GF-D8 (cell line): ENCODE results near the gene SCYL2.
"Not testable (repeated sequence)": the region's sequence is repeated elsewhere in the genome, so short reads cannot be mapped to it uniquely, and the experiment has no call there.

Source experiments
- DNase-seq: peaks from one replicate; lab custom pipeline; 2025; lab: John Stamatoyannopoulos, UW

SCYL2 gene

GRCh38 chr12:100265732-100266584, 1.0 kb upstream of the SCYL2 start:
- no peak for DNase-seq

GRCh38 chr12:100266585-100266834, 467 bp upstream of the SCYL2 start:
- DNase-seq, result no peak

GRCh38 chr12:100267603-100268281, 765 bp downstream of the SCYL2 start:
- no peak for DNase-seq

GRCh38 chr12:100268835-100269564, 2.0 kb downstream of the SCYL2 start:
- DNase-seq, result no peak

GRCh38 chr12:100273782-100274181, 6.8 kb downstream of the SCYL2 start:
- no peak for DNase-seq

GRCh38 chr12:100274291-100274690, 7.3 kb downstream of the SCYL2 start:
- no peak for DNase-seq

GRCh38 chr12:100279159-100279558, 12.2 kb downstream of the SCYL2 start:
- no peak for DNase-seq

GRCh38 chr12:100279607-100280244, 12.7 kb downstream of the SCYL2 start:
- no peak for DNase-seq

GRCh38 chr12:100284556-100284955, 17.6 kb downstream of the SCYL2 start:
- not testable (repeated sequence) for DNase-seq

GRCh38 chr12:100289038-100289437, 22.1 kb downstream of the SCYL2 start:
- no peak for DNase-seq

- no peak for DNase-seq
These were observed 23.0 kb downstream of the SCYL2 start for GRCh38 chr12:100290016-100290415.

- DNase-seq, result no peak
These were observed 26.0 kb downstream of the SCYL2 start for GRCh38 chr12:100293017-100293416.

- not testable (repeated sequence) for DNase-seq
These were observed 27.4 kb downstream of the SCYL2 start for GRCh38 chr12:100294366-100294765.

GRCh38 chr12:100295764-100296555, 29.0 kb downstream of the SCYL2 start:
- DNase-seq, result no peak

- DNase-seq, result no peak
These were observed 35.1 kb downstream of the SCYL2 start for GRCh38 chr12:100302081-100302480.

GRCh38 chr12:100303831-100304230, 36.9 kb downstream of the SCYL2 start:
- no peak for DNase-seq

GRCh38 chr12:100304334-100304733, 37.4 kb downstream of the SCYL2 start:
- not testable (repeated sequence) for DNase-seq

GRCh38 chr12:100308138-100308537, 41.2 kb downstream of the SCYL2 start:
- DNase-seq, result not testable (repeated sequence)

- DNase-seq, result no peak
These were observed 44.3 kb downstream of the SCYL2 start for GRCh38 chr12:100311317-100311716.

- no peak for DNase-seq
These were observed 50.4 kb downstream of the SCYL2 start for GRCh38 chr12:100317371-100317770.

- DNase-seq, result no peak
These were observed 57.5 kb downstream of the SCYL2 start for GRCh38 chr12:100324498-100324897.

- no peak for DNase-seq
These were observed 59.2 kb downstream of the SCYL2 start for GRCh38 chr12:100326208-100326607.
